Cerebellar cortex (tissue), 1 donor: ENCODE results near the gene UBE2G2.
"Not testable (repeated sequence)": the region's sequence is repeated elsewhere in the genome, so short reads cannot be mapped to it uniquely, and the experiment has no call there.

Source experiments
- DNase-seq: peaks from one replicate; pipeline ENCODE4 v3.0.0-alpha.2; 2015; ENCODE audit warnings: low spot score

UBE2G2 gene

DNA sequence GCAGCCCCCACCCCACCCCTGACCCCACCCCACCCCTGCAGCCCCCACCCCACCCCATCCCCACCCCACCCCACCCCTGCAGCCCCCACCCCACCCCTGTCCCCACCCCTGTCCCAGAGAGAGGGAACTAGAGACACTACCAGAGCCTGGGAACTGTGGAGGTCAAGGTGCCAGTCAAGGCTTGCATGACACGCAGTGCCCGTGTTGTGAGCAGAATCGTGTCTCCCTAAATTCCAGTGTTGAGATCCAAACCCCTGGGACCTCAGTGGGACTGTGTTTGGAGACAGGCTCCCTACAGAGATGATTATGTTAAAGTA lies 34.7 kb upstream of the UBE2G2 start:
- DNase-seq = no peak

DNA sequence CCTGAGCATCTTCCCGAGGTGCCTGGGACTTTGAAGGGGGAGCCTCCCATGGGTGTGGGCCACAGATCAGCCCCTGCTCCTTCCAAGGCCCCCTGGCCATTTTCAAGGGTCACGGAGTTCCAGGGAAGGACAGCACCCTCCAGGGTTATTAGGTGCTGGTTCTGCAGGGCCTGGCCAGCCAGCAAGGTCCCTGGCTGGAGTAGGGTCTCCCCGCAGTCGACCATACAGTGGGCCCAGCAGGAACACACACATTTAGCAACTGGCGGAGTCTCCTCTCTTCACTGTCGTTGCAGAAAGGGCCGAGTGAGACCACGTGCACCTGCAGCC lies 34.0 kb upstream of the UBE2G2 start:
- no peak for DNase-seq

GRCh38 chr21:44834951-44835646 lies 33.5 kb upstream of the UBE2G2 start:
- no peak for DNase-seq

GRCh38 chr21:44834231-44834950 lies 32.8 kb upstream of the UBE2G2 start:
- DNase-seq = no peak

DNA sequence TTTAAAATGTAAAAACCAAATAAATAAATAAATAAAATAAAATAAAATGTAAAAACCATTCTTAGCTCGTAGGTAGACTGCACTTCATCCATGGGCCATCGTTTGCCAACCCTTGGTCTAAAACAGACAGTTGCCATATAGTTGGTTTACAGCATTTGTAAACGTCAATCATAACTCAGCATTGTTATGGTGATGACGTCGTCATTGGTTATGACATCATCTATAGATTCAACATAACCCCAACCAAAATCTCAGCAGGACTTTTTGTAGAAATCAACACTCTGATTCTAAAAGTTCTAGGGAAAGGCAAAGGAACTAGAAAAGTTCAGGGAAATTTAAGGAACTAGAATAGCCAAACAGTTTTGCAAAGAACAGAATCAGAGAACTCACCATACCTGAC lies 32.0 kb upstream of the UBE2G2 start:
- no peak for DNase-seq

DNA sequence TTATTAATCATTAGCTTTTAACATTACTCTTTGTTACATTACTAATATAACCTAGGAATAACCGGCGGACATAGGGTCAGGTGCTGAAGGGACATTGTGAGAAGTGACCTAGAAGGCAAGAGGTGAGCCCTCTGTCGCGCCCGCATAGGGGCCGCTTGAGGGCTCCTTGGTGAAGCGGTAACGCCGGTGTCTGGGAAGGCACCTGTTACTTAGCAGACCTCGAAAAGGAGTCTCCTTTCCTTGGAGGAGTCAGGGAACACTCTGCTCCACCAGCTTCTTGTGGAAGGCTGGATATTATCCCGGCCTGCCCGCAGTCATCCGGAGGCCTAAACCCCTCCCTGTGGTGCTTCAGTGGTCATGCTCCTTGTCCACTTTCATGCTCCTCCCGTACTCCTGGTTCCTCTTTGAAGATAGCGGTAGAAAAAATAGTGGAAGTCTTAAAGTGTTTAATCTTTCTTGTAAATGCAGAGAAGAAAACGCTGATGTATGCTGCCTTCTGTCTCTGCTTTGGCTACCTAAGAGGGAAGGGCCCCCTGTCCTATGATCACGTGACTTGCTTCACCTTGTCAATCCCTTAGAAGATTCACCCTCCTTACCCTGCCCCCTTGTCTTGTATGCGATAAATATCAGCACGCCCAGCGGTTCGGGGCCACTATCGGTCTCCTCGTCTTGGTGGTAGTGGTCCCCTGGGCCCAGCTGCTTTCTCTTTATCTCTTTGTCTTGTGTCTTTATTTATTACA lies 31.1 kb upstream of the UBE2G2 start:
- not testable (repeated sequence) for DNase-seq

DNA sequence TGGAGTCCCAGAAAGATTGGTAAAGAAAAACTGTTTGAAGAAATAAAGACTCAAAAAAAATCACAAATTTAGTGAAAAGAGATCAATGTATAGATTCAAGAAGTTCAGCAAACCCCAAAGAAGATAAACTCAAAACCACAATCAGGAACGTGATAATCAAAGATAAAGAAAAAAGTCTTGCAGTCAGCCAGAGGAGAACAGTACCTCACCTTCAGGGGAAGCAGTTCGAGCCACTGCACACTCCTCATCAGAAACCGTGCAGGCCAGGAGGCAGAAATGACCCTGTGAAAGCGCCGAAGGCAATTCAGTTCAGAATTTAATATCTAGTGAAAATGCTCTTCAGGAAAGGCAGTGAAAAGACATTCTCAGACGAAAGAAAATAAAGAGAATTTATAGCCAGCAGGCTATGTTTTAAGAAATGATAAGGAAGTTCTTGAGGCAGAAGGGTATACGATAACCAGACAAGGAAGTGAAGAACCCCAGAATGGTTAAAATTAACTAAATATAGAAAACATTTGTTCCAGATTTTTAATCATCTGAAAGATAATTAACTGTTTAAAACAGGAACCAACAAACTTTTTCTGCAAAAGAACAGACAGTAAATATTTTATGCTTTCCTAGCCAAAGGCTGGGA lies 29.7 kb upstream of the UBE2G2 start:
- no peak for DNase-seq

GRCh38 chr21:44829507-44830092 lies 28.0 kb upstream of the UBE2G2 start:
- no peak for DNase-seq

DNA sequence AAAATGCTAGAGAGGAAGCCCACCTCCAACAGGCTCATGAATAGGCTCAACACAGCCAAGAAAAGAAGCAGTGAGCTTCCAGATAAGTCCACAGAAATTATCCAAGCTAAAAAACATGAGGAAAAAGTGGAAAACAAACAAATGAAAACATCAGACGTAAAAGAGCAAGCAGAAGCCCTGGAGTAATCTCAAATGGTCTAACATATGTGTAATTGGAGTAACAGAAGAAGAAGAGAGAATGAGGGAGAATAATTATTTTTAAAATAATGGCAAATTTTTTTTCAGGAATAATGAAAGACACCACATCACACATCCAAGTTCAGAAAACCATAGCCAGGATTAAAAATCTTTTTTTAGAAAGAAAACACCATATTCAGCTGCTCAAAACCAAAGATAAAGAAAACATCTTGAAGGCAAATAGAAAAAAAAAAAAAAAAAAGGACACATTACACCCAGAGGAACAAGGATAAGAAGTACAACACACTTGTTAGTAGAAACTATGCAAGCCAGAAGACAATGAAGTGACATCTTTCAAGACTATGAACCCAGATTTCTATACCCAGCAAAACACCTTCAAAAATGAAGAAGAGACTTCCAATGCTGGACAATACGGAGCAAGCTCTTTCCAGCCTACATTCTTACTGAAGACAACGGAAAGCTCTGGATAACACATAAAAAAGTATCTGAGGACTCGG lies 26.9 kb upstream of the UBE2G2 start:
- no peak for DNase-seq

GRCh38 chr21:44823179-44823660 lies 21.6 kb upstream of the UBE2G2 start:
- no peak for DNase-seq

DNA sequence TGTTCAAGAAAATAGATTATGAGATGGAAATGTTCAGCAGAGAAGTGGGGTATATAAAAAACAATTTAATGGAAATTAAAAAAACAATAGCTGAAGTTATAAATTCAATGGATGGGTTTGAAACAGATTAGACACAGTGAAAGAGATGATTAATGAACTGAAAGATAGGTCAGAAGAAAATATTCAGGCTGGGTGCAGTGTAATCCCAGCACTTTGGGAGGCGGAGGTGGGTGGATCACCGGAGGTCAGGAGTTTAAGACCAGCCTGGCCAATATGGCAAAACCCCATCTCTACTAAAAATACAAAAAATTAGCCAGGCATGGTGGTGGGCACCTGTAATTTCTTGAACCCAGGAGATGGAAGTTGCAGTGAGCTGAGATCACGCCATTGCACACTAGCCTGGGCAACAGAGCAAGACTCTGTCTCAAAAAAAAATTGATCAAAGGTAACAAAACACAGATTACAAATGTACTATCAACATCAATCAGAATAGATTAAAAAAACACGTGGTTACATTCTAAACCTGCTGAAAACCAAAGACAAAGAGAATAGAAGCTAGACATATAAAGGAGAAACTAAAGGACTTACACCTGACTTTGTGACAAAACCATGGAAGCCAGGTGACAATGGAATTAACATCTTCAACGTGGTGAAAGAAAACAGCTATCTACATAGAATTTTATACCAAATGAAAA lies 21.0 kb upstream of the UBE2G2 start:
- no peak for DNase-seq

DNA sequence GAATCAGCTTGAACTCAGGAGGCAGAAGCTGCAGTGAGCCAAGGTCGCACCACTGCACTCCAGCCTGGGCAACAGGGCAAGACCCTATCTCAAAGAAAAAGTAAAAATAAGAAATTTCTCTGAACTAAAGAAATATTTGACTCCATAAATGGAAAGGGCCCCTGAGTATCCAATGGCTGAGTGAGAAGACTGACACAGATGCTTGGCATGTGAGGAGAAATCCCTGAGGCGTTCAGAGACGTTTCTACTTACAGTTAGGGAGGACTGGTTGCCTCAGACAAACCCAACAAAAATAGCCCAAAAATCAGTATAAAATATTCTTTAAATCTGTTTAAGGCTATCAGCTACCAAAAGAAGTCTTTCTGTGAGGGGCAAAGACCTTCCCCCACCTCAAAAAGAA lies 19.2 kb upstream of the UBE2G2 start:
- no peak for DNase-seq

DNA sequence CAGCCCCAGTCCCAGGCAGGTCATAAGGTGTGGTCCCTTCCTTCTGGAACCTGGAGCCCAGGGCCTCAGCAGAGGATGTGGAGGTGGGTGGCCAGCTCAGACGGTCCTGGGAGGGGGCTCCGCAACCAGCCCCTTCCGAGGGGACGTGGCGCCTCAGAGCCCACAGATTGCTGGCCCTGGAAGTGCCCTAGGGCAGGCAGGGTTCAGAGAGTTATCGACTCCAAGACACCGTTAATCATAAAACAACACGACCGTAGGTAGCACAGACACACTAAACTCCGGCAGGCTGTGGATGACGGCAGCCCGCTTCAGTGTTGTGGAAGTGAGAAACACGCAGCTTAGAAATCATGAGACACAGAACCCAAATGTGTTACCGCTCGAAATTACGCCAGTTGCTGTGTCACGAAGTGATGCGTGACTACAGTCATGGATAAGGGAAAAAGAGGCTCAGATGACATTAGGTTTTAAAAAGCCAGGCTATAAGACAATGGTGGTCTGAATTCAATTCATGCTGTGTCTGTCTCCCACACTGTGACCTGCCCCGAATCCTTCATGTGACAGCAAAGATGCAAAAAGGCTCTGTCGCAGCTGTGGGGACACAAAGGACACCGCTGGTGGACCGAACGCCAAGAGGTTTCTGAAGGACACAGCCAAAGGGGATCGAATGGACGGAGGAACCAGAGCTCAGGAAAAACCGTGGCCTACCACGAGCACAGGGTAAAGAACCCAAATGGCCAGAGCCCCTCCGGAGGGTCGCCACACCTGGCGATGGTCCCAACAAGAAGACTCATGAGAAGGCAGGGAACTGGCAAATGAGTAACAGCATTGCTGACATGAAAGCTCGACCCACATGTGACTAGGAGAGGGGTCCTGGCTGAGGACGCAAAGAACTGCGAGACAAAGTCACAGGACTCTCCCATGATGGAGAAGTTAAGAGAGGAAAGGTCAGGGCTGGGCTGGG lies 17.9 kb upstream of the UBE2G2 start:
- DNase-seq = no peak

GRCh38 chr21:44818640-44819011 lies 17.0 kb upstream of the UBE2G2 start:
- DNase-seq = no peak

GRCh38 chr21:44817914-44818639 lies 16.5 kb upstream of the UBE2G2 start, which contains the start of gene SUMO3:
SUMO3 (minus strand) TSS chr21:44818062; CDS start chr21:44817968, 94 bp downstream.
- DNase-seq = peak; percentile 47

DNA sequence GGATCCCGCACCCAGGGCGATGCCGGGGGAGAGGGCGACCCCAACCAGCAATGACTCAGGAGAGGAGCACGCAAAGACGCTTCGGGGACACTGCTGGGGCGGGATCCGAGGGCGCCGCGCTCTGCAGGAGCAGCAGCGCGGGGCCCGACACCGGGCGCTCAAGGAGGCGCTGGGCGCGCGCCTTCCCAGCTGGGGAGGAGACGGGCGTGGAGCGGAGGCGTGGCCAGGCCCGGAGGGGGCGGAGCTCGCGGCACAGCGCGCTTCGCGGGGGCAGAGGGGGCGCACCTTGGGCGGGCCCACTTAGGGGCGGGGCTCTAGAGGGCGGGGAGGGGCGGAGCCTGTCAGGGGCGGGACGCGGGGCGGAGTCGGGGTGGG lies 15.9 kb upstream of the UBE2G2 start:
- DNase-seq = peak; percentile 79

GRCh38 chr21:44816761-44817505 lies 15.3 kb upstream of the UBE2G2 start:
- DNase-seq = no peak

- peak; percentile 37 for DNase-seq
These were observed 14.4 kb upstream of the UBE2G2 start for GRCh38 chr21:44815852-44816628.
